GM18505 (cell line): ENCODE data around the gene ZNF787.
"Not testable (repeated sequence)": the region's sequence is repeated elsewhere in the genome, so short reads cannot be mapped to it uniquely, and the experiment has no call there.

ENCODE experiments used
- ATAC-seq: cut with Tn5 transposase; IDR thresholded peaks from one replicate; pipeline ENCODE4 v1.9.1; 2021; ENCODE audit not compliant: unreplicated experiment
- POLR2A ChIP-seq: IDR thresholded peaks from 4 replicates; pipeline ENCODE4 v1.6.1; 2011; ENCODE audit warnings: borderline replicate concordance; ENCODE audit not compliant: insufficient read depth, insufficient read length; ENCODE audit errors: extremely low read depth

Gene ZNF787

DNA sequence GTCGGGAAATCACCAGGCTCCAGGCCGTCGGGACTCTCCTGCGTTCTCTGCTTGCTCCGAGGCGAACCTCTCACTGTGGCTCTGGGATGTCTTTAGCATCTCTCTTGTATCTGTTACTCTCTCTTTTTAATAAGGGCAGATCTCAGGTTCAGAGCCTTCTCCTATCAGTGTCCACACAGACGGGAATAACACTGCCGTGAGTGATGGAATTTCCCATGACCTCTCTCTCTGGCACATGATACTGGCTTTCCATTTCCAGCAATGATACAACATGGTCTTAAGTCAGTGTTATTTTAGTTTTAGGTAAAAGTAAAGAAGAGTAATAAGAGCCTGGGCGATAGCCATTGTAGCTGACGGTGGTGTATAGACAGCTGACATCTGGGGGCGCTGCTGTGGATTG lies 29.3 kb upstream of the ZNF787 start:
- TF ChIP-seq POLR2A, result no peak
- ATAC-seq, result no peak

DNA sequence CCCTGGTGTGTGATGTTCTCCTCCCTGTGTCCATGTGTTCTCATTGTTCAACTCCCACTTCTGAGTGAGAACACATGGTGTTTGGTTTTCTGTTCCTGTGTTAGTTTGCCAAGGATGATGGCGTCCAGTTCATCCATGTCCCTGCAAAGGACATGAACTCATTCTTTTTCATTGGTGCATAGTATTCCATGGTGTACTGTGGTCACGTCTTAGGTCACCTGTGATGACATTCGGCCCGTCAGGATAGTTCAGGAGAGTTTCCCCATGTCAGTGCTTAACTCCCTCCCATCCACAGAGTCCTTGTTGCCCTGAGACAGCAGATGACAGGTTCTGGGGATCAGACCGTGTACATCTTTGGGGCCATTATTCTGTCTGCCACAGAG lies 28.6 kb upstream of the ZNF787 start:
- no peak for ATAC-seq

DNA sequence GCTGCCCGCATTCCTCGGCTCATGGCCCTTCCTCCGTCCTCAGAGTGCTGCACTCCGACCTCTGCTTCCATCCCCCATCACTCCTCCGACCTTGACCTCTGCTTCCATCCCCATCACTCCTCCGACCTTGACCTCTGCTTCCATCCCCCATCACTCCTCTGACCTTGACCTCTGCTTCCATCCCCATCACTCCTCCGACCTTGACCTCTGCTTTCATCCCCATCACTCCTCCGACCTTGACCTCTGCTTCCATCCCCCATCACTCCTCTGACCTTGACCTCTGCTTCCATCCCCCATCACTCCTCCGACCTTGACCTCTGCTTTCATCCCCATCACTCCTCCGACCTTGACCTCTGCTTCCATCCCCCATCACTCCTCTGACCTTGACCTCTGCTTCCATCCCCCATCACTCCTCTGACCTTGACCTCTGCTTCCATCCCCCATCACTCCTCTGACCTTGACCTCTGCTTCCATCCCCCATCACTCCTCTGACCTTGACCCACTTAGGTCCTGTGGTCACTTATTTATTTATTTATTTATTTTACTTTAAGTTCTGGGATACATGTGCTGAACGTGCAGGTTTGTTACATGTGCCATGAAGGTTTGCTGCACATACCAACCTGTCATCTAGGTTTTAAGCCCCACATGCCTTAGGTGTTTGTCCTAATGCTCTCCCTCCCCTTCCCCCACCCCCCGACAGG lies 28.0 kb upstream of the ZNF787 start:
- not testable (repeated sequence) for ATAC-seq

More for the DNA sequence above, 28.6 kb upstream of the ZNF787 start:
- no peak for TF ChIP-seq POLR2A

DNA sequence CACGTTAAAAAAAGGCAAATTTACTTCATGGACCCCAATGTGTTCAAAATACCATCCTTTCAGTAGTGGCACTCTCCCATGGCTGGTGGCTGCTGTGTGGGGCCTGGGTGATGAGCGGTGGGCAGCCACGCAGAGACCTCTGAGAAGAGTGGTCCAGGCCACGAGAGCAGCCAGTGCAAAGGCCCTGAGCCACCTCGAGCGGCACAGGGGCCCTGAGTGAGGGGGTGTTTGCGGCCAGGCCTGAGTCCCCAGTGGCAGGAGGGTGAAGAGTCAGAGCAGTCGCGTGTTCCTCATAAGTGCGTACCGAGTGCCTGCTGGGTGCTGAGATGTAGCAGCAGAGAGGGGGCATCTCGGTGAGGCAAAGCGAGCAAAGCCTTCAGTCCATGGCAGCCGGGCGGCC lies 27.0 kb upstream of the ZNF787 start:
- ATAC-seq, result no peak
- TF ChIP-seq POLR2A, result no peak

DNA sequence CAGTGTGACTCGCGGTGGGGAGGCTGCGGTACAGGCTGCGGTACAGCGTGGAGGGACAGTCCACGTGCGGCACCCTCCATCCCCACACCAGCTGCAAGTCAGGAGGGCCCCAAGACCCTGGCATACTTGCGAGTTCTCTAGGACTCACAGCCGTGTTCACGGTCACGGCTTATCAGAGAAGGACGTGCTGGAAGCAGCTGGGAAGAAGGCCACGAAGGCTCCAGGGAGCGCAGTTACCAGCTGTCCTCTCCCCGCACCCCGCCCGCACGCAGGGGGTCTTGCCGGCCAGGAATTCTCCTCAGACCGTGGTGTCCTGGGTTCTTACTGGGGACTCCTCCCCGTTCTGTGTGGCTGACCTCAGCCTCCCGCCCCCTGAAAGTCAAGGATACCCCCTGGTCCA lies 26.2 kb upstream of the ZNF787 start:
- no peak for ATAC-seq
- TF ChIP-seq POLR2A, result no peak

DNA sequence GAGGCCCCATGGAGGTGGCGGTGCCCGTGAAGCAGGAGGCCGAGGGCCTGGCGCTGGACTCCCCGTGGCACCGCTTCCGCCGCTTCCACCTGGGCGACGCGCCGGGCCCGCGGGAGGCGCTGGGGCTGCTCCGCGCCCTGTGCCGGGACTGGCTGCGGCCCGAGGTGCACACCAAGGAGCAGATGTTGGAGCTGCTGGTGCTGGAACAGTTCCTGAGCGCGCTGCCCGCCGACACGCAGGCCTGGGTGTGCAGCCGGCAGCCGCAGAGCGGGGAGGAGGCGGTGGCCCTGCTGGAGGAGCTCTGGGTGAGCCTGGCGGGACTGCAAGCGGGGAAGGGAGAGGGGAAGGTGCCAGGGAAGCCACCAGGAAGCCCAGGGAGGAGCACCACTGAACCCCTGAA lies 25.8 kb upstream of the ZNF787 start:
- no peak for TF ChIP-seq POLR2A
- no peak for ATAC-seq

DNA sequence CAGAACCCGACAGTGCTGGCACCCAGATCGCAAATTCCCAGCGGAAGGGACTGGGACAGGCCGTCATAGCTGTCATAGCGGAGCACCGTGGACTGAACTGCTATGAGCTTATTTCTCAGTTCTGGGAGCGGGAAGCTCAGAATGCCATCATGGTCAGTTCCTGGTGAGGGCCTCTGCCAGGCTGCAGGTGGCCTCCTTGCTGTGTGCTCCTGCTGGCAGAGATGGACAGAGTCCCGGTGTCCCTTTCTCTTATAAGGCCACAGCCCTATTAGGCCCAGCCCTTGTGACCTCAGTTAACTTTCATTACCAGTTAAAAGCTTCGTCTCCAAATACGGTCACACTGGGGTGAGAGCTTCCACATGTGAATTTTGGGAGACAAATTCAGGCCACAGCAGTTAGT lies 24.6 kb upstream of the ZNF787 start:
- TF ChIP-seq POLR2A, result no peak

DNA sequence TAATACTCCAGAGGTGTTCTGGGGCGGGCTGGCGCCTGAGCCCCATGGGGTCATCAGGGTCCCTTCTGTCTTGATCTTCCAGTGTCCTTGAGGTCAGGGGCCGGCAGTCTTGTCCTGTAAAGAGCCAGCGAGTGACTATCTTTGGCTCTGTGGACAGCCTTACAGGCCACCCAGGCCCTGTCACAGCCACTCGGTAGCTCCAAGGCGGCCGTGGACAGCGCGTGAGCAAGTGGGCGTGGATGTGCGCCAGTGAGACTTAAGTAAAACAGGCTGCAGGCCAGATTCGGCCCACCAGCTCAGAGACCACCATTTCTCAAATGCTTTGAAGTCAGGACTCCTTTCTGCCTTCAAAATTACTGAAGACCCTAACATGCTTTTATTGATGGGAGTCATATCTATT lies 23.7 kb upstream of the ZNF787 start:
- no peak for TF ChIP-seq POLR2A
- ATAC-seq, result no peak

More for the DNA sequence above, 24.6 kb upstream of the ZNF787 start:
- ATAC-seq, result no peak

DNA sequence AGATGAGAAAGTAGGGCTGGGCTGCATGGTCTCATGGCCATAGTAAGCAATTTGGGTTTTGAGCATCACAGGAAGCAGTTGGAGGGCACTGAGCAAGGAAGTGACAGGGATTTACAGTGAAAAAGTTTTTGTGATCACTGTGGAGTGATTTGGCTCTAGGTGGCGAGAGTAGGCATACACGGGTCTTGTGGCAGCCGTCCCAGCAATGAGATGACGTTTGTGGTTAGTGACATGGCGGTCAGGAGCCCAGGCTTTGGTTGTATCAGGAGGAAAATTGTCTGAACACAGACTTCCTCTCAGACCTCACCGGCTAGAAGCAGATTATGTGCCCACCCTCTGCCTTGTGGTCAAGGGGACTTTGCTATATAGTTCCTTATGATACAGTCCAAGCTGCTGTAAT lies 23.3 kb upstream of the ZNF787 start:
- no peak for ATAC-seq
- no peak for TF ChIP-seq POLR2A

DNA sequence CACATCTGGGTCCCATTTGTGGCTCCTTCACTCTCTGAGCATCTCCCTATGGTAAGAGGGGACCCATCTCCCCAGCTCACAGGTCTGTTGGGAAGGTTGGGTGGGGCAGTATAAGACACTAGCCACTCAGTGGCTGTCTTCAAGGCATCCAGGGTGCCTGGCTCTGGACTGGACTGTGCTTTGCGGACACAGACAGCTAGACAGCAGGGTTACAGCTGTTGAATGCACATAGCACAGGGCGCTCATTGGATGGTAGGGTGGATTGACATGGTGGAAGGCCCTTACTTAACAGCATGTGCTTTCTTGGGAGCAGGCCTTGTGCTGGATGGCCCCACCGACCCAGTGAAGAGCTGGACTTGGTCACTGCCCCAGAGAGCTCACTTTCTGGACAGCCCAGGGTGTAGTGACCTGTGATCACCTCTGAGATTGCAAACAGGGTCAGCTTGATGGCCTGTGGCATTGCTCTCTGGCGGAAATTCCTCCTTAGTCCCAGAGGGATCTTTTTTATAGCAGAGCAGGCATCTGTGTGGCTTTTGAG lies 21.9 kb upstream of the ZNF787 start:
- TF ChIP-seq POLR2A, result no peak
- ATAC-seq, result no peak

DNA sequence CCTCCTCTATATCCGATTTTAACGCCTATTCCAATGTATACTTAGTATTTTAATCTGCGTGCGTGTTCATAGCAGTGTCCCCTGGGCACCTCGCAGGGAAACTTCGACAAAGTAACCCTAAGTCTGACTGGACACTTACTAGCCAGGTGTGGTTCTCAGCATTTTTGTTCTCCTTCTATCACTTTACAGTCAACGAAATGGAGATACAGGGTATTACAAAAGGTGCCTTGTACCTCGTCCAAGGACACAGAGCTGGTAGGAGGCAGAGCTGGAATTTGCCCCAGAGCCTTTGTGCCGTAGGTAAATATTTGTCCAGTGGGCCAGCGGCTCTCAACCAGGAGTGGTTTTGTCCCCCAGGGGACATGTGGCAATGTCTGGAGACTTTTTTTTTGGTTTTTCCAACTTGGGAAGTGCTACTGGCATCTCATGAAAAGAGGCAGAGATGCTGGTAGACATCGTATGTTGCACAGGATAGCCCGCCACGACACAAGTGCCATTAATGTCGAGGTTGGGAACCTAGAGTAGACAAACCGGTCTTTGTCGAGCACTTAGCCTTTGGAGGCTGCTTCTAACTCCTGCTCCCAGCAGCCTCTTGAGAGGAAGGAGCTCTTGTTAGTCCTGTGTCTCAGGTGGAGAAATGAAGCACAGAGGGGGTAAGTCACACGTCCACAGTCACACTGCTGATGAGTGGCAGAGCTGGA lies 21.1 kb upstream of the ZNF787 start:
- TF ChIP-seq POLR2A, result no peak
- no peak for ATAC-seq

DNA sequence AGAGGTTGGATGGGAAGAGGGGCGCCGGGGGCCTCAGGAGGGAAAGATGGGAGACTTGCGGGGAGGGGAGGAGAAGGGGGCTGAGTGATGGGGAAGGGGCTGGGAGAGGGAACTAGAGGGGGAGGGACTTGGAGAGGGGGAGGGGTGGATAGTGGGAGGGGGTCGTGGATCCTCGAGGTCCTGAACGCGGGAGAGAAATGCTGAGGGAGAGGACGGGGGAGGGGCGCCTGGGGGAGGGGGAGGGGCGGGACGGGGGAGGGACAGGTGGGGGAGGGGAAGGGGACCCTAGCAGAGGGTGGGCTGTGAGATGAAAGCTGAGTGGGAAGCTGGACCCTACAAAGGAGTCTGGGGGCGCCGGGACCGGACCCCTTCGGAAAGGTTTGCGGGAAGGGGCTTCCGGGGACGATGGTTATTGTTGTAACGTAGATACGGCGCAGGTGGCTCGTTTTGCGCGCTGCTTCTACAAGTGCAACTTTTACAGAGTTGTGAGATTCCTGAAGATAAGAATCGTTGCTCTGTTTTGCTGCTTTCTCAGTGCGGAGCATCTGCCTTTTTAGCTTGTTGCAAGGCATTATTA lies 20.4 kb upstream of the ZNF787 start:
- no peak for TF ChIP-seq POLR2A
- no peak for ATAC-seq

DNA sequence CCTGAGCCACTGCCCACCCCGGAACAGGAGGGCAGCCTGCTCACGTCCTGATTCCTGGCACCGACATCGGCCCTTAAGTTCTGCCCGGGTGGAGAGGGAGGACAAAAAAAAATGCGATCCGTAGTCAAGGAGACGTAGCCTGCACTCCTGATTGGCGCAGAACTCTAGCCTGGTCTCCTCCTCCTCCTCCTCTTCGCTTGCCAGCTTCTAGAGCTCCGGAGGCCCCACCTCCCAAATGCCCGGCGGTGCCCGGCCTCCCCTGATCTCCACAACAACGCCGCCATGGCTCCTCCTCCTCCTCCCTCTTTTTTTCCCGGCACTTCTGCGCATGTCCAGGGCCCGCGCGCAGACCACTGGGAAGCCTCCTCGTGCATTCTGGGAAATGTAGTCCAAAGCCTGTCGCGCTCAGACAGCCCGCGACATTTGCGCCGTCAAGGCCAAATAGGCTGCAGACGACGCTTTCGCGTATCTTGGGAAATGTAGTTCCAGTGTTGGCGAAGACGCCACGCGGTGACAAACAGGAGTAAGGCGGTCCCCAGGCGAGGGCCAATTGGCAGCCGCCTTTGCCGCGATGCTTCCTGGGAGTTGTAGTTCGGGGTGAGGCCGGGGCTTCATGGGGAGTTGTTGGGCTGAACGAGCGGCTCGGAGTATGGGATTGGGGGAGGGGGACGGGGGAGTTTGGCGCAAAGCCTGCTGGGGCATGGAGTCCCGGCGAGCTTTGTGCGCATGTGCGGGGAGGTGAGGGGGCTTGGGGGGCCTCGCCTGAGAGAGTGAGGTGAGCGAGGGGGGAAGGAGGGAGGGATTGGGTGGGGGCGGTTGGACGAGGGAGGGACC lies 19.7 kb upstream of the ZNF787 start, which contains the start of gene ZNF444:
Gene ZNF444 (plus strand): TSS at position 705 of the 834 bp plus-strand sequence. CDS start 5,625 bp downstream, outside the sequence.
- ATAC-seq, result peak; percentile 87
- peak; percentile 69 for TF ChIP-seq POLR2A
